Measurements from ENCODE around the gene HTD2.

HTD2 gene

DNA sequence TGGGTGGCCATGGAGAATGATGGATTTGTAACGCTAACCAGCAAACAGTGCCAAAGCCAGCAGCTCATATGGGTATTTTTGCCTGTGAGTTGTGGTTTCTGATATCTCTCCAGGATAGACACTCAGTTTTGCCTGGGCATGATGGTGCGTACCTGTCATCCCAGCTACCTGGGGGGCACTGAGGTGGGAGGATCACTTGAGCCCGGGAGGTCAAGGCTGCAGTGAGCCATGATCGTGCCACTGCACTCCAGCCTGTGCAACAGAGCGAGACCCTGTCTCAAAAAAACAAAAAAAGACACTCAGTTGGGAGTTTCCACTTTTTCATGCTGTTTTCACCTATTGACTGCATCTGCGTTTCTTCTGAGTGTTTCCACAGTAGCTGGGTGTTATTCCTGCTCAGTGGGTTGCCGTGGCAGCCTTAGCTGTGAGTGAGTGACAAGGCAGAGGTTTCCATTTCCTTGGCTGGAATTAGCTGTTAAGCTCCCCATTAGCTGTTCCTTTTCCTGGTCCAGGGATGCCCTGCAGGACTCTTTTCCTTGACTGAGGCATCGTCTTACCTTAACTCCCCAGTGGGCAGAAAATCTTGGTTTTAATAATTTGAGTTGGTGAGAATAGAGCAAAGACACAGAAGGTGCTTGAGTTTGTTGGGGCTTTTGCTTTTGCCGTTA is 14.5 kb upstream of the HTD2 start:
- DNase-seq (ENCODE audit: low read depth in 2 of 2, low spot score in 1 of 2) = no peak

DNA sequence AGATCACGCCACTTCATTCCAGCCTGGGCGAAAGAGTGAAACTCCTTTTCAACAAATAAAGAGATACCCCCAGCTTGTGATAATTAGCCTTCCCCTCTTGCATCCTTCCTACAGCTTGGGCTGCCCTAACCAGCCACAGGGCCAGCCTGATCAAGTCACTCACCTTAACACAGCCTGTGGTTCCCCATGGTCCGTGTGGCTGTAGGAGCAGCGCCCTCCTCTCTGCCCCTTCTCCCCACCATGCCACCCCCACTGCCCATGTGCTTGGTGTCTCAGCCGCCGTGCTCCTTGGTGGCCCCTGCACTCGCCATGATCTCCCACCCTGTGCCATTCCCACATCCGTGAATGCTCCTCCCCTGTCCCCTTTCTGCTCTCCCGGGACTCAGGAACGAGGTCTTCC is 13.5 kb upstream of the HTD2 start:
- no peak for DNase-seq (ENCODE audit: low read depth in 2 of 2, low spot score in 1 of 2)

DNA sequence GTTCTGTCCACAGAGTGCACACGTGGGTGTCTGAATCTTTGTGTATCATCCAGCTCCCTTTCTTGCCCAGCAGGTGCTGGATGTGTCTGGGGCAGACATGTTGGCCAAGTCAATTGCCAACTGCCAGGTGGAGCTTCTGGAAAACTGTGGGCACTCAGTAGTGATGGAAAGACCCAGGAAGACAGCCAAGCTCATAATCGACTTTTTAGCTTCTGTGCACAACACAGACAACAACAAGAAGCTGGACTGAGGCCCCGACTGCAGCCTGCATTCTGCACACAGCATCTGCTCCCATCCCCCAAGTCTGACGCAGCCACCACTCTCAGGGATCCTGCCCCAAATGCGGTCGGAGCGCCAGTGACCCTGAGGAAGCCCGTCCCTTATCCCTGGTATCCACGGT is 12.8 kb upstream of the HTD2 start:
- no peak for DNase-seq (ENCODE audit: low read depth in 2 of 2, low spot score in 1 of 2)

DNA sequence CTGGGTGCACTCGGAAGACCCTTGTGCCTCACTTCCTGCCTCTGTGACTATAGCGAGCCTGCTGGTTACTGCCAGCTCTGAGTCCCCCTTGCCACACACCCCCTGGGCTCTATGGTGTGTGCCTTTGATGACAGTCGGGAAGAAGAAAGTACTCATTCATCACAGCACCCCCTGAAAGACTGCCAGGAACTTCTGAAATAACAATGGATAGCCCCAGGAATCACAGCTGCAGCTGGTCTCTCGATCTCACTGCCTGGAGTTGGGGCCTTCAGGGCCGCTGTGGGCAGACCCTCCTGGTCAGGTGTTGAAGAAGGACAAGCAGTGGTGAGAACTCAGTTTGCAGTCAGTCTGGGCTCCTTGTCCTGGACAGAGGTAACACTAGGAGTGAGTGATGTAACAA is 10.1 kb upstream of the HTD2 start:
- no peak for DNase-seq (ENCODE audit: low read depth in 2 of 2, low spot score in 1 of 2)

DNA sequence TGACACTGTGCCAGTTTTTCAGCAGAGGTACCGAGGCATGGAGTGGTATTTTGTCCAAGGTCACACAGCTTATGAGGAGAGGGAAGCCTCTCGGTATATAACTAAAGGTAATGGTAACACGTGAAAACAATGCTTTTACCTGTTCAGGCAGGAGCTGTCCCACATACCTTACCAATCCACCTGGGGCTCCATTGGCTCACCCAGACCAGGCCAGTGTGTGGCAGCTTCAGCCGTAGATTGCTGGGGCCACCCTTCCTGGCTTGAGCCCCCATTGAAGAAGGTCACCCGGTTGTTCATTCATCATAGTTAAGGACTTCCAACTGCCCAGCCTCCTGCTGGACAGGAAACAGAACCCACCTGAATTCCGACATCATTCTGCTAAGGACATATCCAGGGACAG is 9.5 kb upstream of the HTD2 start:
- no peak for DNase-seq (ENCODE audit: low read depth in 2 of 2, low spot score in 1 of 2)

DNA sequence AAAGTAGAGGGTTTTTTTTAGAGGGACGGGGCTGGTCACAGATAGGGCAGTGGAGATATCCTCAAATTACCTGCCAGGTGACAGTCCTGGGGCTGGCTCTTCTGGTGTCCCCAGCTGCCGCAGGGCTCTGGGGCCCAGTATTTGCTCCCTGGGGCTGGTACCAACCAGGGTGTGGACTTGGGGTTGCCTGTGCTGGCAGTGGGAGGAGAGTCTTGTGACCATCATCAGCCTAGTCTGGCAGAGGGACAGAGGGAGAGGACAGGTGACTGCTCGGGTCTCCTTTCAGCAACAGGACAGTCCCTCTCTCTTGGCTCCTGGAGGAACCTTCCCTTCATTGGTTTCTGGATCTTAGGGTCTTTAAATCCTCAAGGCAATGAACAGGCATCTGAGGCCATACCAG is 8.1 kb upstream of the HTD2 start:
- no peak for DNase-seq (ENCODE audit: low read depth in 2 of 2, low spot score in 1 of 2)

DNA sequence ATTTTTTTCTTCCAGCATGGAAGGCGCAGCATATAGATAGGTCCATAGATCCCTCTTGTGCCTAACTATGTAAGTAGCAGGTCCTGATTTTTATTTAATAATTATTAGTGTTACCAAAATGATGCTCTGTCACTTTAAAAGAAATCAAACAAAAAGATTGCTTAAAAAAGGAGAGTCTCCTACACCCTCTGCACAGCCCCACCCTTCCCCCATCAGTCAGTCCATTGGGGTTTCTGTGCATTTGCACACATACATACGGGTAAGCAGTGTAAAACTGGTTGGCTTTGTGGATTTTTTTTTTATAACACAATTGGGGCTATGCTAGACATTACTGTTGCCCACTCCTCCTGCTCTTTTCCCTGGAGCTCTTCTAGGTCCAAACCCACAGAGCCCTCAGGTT is 7.2 kb upstream of the HTD2 start:
- no peak for DNase-seq (ENCODE audit: low read depth in 2 of 2, low spot score in 1 of 2)

DNA sequence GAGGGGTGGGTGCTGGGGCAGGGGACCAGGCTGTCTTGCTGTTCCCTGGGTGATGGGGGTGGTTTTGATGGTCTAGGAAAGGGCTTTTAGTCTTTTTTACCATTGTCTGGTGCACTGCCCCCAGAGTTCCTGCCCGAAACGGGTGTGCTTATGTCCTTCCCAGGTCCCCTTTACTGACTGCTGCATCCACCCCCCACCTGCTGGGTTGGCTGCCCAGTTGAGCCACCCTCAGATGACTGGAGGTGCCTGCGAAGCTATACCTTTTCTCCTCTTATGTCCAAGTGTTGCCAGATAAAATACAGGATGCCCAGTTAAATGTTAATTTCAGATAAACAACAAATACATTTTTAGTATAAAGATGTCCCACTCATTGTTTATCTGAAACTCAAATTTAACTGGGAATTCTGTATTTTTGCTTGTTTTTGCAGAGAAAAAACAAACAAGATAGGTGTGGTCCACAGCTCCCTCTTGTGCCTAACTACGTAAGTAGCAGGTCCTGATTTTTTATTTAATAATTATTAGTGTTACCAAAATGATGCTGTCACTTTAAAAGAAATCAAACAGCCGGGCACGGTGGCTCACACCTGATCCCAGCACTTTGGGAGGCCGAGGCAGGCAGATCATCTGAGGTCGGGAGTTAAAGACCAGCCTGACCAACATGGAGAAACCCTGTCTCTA is 6.3 kb upstream of the HTD2 start:
- DNase-seq (ENCODE audit: low read depth in 2 of 2, low spot score in 1 of 2) = no peak

DNA sequence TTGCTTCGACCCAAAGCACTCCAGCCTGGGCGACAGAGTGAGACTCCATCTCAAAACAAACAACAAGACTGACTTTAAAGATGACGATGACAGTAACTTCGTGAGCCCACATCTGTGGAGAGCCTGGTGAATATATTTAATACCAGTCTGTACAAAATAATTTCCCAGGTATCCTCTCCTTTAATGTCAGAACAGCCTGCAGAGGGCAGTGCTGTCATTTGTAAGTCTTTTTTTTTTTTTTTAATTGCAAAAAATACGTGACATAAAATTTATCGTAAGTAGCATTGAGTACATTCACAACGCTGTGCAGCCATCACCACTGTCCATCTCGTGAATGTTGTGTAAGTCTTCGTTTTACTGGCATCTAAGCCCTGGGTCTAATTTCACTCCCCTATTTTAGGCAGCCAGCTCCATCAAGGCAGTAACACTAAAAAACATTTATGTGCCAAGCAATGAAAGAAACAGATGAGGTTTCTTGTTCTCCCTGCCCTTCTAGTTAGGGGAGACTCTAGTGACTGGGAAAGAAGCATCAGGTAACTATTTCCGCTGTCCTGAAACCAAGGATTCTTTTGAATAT is 1.4 kb downstream of the HTD2 start:
- no peak for DNase-seq (ENCODE audit: low read depth in 2 of 2, low spot score in 1 of 2)

DNA sequence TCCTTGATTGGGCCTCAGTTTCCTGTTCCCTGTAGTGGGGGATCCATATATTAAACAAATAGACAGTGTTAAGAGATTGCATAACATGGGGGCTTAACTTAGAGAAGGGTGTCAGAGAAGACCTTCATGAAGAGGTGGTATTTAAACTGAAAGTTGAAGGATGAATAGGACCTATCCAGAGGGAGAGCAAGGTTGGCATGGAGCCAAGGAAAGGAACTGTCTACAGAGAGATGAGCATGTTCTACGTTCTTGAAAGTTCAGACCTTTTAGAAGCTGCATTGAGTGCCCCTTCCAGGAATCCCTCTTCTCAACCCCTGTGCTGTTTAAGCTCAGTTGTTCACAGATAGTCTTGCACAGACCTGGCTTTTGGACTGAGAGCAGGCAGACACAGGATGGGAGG is 2.4 kb downstream of the HTD2 start:
- DNase-seq (ENCODE audit: low read depth in 2 of 2, low spot score in 1 of 2) = no peak

DNA sequence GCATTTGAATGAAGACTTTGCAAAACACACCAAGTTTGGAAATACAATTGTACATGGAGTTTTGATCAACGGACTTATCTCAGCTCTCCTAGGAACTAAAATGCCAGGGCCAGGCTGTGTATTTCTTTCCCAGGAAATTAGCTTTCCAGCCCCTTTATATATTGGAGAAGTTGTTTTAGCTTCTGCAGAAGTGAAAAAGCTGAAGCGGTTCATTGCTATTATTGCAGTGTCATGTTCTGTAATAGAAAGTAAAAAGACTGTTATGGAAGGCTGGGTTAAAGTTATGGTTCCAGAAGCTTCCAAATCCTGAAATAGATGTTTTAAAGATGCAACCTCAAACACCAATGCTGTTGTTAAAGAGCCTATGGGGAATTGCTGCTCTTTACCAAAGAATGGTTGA is 11.5 kb downstream of the HTD2 start:
- DNase-seq (ENCODE audit: low read depth in 2 of 2, low spot score in 1 of 2) = no peak

DNA sequence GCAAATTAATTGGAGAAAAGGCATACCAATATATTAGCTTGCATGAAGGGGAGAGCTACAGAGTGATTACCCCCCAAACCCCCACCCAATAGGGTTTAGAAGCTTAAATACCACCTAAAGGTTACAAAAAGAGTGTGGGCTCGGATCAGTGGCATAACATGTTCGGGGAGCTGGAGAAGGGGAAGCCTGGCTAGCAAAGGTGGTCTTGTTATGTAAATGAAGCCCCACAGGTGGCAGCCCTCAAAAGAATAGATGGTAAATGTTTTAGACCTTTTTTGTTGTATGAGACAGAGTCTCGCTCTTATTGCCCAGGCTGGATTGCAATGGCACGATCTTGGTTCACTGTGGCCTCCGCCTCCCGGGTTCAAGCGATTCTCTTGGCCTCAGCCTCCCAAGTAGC is 15.5 kb downstream of the HTD2 start:
- DNase-seq (ENCODE audit: low read depth in 2 of 2, low spot score in 1 of 2) = no peak

DNA sequence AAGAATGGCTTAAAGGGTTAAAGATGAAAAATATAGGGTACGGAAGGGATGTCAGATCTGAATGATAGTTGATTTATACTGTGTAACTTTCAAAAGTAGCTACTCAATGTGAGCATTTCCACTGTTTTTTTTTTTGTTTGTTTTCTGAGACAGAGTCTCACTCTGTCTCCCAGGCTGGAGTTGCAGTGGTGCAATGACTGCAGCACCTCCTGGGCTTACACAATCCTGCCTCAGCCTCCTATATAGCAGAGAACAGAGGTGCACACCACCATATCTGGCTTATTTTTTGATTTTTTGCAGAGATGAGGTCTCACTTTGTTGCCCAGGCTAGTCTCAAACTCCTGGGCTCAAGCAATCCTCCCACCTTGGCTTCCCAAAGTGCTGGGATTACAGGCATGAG is 16.5 kb downstream of the HTD2 start:
- DNase-seq (ENCODE audit: low read depth in 2 of 2, low spot score in 1 of 2) = no peak

DNA sequence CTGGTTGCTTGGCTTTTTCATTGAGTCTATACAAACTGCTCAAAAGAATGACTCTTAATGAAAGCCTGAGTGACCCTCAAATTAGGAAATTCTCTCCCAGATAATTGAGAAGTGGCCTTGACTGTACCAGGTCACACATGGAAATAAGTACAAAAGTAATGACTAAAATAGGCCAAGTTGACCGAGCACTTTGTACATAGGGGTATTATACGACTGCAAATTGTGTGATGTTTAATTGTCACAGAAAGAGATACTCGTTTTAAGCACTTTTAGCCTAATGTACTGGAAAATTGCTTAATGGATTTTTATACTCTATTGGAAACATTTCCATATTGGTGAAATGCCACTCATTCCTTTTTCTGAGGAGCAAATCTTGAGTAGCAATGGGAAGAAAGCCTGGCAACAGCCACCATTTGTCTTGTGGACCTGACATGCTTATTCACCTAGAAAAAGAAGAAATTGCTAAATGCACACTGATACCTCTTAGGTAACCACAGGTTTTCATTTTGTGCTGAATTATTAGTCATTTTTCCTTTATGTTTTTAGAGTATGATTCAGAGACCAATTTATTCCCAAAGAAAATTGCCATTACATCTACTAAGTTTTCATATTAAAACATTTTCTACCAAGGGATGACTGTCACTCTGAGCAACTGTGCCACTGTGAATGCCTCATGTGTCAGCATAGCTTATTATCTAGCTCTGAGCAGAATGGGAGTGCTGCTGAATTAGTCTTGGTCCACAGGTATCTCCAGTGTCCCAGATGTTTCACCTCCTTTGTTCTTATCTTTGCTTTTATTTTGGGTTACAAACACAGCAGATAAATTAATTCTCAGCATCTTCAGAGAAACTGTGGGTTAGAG is 17.4 kb downstream of the HTD2 start:
- no peak for DNase-seq (ENCODE audit: low read depth in 2 of 2, low spot score in 1 of 2)

DNA sequence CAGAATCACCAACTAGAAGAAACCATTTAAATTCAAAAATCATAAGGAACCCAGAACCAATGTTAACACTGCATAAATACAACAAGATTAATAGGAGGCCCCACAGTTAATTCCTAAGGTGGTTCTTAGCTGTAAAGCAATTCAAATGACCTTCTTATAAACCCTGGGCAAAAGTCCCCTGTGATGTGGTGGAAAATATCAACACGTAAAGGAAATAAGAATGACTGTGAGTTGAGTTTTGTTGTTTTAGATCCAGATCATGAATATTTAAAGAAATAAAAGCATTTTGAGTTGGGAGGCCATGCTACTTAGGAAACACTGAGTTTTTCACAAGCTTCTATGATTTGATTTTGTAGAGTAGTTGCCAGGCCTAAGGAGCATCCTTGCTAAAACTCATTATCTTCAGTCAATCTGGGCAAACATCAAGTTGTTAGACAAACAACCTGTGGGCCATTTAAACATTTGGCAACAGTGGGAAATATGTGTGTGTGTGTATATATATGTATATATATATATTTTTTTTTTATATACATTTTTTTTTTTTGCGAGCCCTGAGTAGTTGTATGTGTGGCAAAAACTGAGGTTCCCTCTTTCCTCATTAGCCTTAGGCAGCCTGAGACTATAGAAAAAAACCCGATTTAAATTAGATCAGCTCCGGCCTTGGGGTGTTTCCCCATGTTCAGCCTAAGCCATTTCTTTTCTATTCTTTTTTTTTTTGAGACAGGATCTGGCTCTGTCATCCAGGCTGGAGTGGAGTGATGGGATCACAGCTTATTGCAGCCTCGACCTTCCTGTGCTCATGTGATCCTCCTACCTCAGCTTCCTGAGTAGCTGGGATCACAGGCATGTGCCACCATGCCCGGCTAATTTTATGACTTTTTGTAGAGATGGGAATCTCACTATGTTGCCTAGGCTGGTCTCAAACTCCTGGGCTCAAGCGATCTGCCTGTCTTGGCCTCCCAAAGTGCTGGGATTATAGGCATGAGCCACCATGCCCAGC is 18.4 kb downstream of the HTD2 start:
- no peak for DNase-seq (ENCODE audit: low read depth in 2 of 2, low spot score in 1 of 2)

DNA sequence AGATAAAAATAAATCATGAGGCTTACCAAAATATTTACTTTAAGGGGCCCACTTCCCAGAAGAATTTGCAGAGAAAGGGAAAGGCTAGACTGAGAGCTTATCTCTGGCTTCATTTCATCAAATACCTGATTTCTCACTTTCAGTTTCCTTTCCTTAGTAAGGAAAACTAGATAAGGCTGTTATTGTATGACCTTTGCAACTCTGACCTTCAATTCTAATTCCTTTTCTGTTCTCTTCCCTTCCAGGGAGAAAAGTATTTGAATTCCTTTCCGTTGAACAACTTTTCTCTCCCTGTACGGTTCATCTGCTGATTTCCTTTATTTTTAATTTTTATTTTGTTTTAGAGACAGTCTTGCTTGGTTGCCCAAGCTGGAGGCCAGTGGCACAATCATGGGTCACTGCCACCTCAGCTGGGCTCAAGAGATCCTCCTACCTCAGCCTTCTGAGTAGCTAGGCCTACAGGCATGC is 19.2 kb downstream of the HTD2 start:
- no peak for DNase-seq (ENCODE audit: low read depth in 2 of 2, low spot score in 1 of 2)

DNA sequence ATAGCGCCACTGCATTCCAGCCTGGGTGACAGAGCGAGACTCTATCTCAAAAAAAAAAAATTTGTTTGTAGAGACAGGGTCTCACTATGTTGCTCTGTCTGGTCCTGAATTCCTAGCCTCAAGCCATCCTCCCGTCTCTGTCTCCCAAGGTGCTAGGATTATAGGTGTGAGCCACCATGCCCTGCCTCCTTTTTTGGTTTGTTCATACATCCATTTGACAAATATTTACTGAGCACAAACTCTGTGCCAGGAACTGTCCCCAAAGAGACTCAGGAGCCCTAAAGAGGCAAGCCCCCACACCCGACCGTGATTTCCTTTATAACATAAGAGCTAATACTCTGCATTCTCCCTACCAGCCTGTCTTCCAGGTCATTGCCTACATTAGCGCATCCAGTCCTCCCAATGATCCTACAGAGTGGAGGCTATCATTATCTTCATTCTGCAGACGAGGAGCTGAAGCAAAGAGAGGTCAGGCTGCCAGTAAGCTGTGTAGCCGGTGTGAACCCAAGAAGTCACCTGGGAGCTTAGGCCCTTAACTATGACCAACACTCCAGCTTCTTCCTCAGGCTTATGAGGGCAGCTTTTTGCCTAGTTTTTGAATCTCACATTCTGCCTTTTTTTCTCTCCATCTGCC is 20.1 kb downstream of the HTD2 start:
- no peak for DNase-seq (ENCODE audit: low read depth in 2 of 2, low spot score in 1 of 2)

DNA sequence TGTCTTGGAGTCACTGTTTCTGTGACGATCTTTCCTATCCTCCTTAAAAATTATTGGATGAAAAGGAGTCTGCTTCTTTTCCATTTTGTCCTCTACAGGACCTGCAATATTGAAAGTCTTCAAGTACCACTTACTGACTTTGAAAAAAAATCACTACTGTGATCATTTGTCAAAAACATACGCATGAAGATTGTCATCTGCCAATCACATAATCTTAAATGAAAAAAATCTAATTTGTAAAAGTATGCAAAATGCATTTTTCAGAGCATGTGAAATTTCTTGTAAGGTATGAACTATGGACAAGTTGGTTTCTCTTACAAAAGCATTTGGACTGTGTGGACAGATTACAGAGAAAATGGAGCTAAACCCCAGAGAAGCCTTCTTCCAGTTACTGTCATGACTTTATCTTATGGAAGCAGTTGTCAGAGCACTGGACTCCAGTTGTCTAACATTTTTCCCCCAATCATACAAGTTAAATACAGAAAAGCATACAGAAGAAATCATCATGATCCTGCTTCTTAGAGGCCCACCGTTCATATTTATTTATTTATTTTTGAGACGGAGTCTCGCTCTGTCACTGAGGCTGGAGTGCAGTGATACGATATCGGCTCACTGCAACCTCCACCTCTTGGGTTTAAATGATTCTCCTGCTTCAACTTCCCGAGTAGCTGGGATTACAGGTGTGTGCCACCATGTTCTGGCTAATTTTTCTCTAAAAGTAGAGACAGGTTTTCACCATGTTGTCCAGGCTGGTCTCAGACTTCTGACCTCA is 23.0 kb downstream of the HTD2 start:
- no peak for DNase-seq (ENCODE audit: low read depth in 2 of 2, low spot score in 1 of 2)

DNA sequence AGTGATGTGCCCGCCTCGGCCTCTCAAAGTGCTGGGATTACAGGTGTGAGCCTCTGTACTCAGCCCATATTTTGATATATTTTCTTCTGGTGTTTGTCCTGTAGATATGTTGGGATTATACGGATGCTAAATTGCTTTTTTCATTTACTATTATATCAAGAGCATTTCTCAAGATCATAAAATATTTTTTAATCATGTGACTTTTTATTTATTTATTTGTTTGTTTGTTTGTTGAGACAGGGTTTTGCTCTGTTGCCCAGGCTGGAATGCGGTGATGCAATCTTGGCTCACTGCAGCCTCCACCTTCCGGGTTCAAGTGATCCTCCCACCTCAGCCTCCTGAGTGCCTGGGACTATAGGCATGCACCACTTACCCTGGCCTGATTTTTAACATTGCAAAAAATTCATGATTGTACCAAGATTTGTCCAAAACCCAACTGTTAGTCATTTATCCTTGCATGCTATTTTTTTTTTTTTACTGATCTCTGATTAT is 23.6 kb downstream of the HTD2 start:
- DNase-seq (ENCODE audit: low read depth in 2 of 2, low spot score in 1 of 2) = no peak
